ENCODE results near the gene NAV2.

Gene NAV2

GRCh38 chr11:19834771-19835170 is 122.1 kb downstream of the NAV2 start:
- no peak for DNase-seq (ENCODE audit: low read depth in 2 of 2)

GRCh38 chr11:19836666-19837065 is 124.0 kb downstream of the NAV2 start:
- no peak for DNase-seq (ENCODE audit: low read depth in 2 of 2)

GRCh38 chr11:19838994-19839768 is 126.5 kb downstream of the NAV2 start:
- no peak for DNase-seq (ENCODE audit: low read depth in 2 of 2)

GRCh38 chr11:19840961-19841360 is 128.3 kb downstream of the NAV2 start:
- no peak for DNase-seq (ENCODE audit: low read depth in 2 of 2)

- DNase-seq (ENCODE audit: low read depth in 2 of 2): no peak
Measured at GRCh38 chr11:19842505-19842904, 129.9 kb downstream of the NAV2 start.

- DNase-seq (ENCODE audit: low read depth in 2 of 2): no peak
Measured at GRCh38 chr11:19843079-19843478, 130.4 kb downstream of the NAV2 start.

- DNase-seq (ENCODE audit: low read depth in 2 of 2): no peak
Measured at GRCh38 chr11:19844012-19844411, 131.4 kb downstream of the NAV2 start.

- DNase-seq (ENCODE audit: low read depth in 2 of 2): no peak
Measured at GRCh38 chr11:19844806-19845205, 132.2 kb downstream of the NAV2 start.

GRCh38 chr11:19845626-19846025 is 133.0 kb downstream of the NAV2 start:
- DNase-seq (ENCODE audit: low read depth in 2 of 2): no peak

- no peak for DNase-seq (ENCODE audit: low read depth in 2 of 2)
Measured at GRCh38 chr11:19846654-19847305, 134.1 kb downstream of the NAV2 start.

- DNase-seq (ENCODE audit: low read depth in 2 of 2): no peak
Measured at GRCh38 chr11:19848219-19848618, 135.6 kb downstream of the NAV2 start.

GRCh38 chr11:19849107-19849789 is 136.6 kb downstream of the NAV2 start:
- no peak for DNase-seq (ENCODE audit: low read depth in 2 of 2)

GRCh38 chr11:19849947-19850593 is 137.4 kb downstream of the NAV2 start:
- no peak for DNase-seq (ENCODE audit: low read depth in 2 of 2)

GRCh38 chr11:19852288-19852687 is 139.7 kb downstream of the NAV2 start:
- DNase-seq (ENCODE audit: low read depth in 2 of 2): no peak

GRCh38 chr11:19853016-19853415 is 140.4 kb downstream of the NAV2 start:
- no peak for DNase-seq (ENCODE audit: low read depth in 2 of 2)

GRCh38 chr11:19853920-19854319 is 141.3 kb downstream of the NAV2 start:
- no peak for DNase-seq (ENCODE audit: low read depth in 2 of 2)

GRCh38 chr11:19861171-19861570 is 148.5 kb downstream of the NAV2 start:
- DNase-seq (ENCODE audit: low read depth in 2 of 2): no peak

- no peak for DNase-seq (ENCODE audit: low read depth in 2 of 2)
Measured at GRCh38 chr11:19862091-19862490, 149.5 kb downstream of the NAV2 start.

- no peak for DNase-seq (ENCODE audit: low read depth in 2 of 2)
Measured at GRCh38 chr11:19864141-19865140, 151.8 kb downstream of the NAV2 start.

- no peak for DNase-seq (ENCODE audit: low read depth in 2 of 2)
Measured at GRCh38 chr11:19866037-19866436, 153.4 kb downstream of the NAV2 start.

- no peak for DNase-seq (ENCODE audit: low read depth in 2 of 2)
Measured at GRCh38 chr11:19866521-19866920, 153.9 kb downstream of the NAV2 start.
